GM12865 (cell line): ENCODE results near the gene TBXAS1.

Source experiments
- DNase-seq: peaks from one replicate; pipeline ENCODE4 v3.0.0; 2010; ENCODE audit warnings: low read depth
- H3K4me3 ChIP-seq: 2 replicates; pipeline ENCODE4 v1.5.1; 2011; ENCODE audit warnings: mild to moderate bottlenecking, low read depth, low read length, control low read depth
- TF ChIP-seq, protein P1 (sequence below): IDR thresholded peaks from 2 replicates; pipeline ENCODE4 v1.5.1; 2011; ENCODE audit warnings: low read length, control low read depth, low read depth, inconsistent platforms; ENCODE audit not compliant: insufficient read depth; ENCODE audit errors: missing control alignments

Gene TBXAS1

DNA sequence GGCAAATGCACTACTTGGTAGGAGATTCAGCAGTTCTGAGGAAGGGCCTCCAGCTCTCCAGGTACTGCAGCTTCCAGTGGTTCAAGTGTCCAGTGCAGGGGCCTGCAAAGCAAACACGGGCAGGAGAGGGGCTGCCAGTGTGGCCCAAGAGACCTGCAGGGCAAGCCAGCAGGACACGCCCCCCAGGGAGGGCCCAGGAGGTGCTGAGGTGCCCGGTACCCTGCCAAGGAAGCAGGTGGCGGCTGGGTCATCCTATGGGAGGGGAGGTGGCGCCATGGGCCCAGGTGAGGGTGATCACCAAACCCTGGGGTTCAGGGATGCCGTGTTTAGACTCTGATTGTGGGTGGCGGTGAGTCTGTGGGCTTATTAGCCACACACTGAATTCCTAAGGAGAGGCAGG lies 188.0 kb downstream of the TBXAS1 start:
- TF ChIP-seq, protein P1, sequence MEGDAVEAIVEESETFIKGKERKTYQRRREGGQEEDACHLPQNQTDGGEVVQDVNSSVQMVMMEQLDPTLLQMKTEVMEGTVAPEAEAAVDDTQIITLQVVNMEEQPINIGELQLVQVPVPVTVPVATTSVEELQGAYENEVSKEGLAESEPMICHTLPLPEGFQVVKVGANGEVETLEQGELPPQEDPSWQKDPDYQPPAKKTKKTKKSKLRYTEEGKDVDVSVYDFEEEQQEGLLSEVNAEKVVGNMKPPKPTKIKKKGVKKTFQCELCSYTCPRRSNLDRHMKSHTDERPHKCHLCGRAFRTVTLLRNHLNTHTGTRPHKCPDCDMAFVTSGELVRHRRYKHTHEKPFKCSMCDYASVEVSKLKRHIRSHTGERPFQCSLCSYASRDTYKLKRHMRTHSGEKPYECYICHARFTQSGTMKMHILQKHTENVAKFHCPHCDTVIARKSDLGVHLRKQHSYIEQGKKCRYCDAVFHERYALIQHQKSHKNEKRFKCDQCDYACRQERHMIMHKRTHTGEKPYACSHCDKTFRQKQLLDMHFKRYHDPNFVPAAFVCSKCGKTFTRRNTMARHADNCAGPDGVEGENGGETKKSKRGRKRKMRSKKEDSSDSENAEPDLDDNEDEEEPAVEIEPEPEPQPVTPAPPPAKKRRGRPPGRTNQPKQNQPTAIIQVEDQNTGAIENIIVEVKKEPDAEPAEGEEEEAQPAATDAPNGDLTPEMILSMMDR, result no peak
- no peak overlapping the region for H3K4me3 ChIP-seq
- DNase-seq, result no peak

DNA sequence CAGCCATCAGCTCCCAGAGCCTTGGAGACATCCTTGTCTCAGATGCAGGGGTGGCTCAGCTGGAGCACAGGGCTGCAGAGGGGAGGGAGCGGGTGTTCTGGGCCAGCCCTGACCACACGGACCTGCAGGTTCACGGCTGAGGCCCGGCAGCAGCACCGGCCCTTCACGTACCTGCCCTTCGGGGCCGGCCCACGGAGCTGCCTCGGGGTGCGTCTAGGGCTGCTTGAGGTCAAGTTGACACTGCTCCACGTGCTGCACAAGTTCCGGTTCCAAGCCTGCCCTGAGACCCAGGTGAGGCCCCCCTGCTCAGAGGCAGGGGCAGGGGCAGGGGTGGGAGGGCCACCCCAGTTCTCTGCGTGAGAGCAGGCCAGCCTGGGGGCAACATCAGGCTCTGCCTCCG lies 188.5 kb downstream of the TBXAS1 start:
- no peak for DNase-seq
- TF ChIP-seq, protein P1, result no peak
- H3K4me3 ChIP-seq, result no peak overlapping the region

DNA sequence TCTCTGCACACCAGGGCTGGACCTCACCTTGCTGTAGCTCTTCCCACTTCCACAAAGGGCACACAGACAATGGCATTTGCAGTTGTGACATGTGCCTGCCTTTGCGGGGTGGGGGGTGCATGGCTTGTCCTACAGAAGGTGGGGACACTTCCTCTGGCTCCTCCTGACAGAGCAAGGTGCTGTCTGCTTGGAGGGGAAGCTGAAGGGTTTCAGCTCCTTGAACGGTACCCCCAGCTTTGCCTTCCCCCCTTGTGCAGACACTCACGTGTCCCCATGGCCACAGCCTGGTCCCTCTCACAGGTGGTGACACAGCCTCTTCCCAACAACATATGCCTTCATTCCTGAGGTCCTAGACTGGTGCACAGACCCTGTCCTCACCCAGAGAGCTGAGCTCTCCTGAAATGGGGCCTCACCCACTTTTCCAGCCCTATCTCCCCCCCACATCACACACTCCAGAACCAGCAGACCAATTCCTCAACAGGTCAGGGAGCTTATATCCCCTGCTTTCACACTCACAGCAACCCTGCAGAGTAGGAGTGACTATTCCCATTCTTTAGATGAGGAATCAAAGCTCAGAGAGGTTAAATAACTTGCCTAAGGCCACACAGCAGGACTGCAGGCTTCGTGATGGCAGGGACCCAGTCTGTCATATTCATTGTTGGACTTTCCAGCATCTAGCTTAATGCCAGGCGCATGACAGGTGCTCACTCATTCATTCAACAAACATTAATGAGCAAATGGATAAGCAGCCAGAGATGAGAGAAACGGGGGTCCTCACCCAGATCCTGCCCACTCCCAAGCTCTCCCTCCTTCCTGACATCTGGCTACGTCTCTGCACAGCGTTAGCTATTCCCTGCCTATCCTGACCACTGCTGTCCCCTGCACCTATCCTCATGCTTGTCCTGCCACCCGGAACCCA lies 189.3 kb downstream of the TBXAS1 start:
- no peak overlapping the region for H3K4me3 ChIP-seq
- TF ChIP-seq, protein P1, result no peak
- no peak for DNase-seq

DNA sequence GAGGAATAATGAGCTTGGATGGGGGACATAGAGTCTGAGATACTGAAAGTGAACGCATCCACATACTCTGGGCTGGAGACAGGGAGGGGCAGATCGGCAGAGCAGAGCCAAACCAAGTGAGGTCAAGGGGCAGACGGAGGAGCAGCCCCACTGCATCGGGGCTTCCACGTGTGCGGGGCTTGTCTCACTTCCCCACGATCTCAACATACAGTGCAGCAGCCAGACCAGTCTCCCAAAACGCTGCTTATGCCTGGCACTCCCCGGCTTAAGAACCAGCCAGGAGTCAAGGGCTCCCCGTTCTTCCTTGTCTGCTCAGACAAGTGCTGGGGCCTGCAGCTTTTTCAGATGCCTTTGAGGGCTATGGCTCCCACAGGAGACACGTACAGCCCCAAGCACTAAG lies 190.1 kb downstream of the TBXAS1 start:
- no peak for DNase-seq
- TF ChIP-seq, protein P1, result no peak
- no peak overlapping the region for H3K4me3 ChIP-seq

DNA sequence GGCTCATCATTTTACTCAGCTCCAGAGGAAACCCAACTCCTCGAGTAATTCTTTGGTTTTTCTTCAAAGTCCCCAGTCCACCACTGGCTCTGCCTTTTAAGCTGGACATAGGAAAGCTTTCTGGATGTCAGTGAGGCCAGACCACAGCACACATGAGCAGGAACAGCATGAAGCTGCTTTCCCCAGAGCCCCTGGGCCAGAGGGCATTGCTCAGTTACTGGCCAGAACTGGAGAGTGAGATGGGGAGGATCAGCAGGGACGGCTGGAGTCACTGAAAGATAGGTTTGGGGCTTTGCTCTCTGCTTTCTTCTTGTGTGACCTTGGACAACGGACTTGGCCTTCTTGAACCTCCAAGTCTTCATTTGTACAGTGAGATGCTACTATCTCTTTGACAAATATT lies 190.5 kb downstream of the TBXAS1 start:
- H3K4me3 ChIP-seq, result no peak overlapping the region
- TF ChIP-seq, protein P1, result no peak
- no peak for DNase-seq

DNA sequence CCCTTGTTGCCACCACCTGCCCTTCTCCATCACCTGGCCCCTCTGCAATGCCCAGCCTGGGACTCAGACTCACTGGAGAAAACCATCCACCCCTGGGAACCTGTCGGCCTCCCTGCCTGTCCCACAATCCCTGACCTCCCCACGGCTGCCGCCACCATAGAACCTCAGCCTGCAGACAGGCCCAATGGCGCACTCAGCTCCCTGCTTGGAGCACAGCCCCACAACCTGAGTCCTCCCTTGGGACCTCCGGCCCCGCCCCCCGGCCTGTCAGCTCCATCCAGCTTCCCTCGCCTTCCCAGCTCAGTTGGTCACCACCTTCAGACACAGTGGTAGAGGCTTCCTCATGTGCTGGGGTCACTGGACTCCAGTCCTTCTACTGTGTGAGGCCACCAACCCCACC lies 192.5 kb downstream of the TBXAS1 start:
- H3K4me3 ChIP-seq, result no peak overlapping the region
- TF ChIP-seq, protein P1, result no peak
- no peak for DNase-seq
